ENCODE results near the gene ASTN2.

Gene ASTN2

DNA sequence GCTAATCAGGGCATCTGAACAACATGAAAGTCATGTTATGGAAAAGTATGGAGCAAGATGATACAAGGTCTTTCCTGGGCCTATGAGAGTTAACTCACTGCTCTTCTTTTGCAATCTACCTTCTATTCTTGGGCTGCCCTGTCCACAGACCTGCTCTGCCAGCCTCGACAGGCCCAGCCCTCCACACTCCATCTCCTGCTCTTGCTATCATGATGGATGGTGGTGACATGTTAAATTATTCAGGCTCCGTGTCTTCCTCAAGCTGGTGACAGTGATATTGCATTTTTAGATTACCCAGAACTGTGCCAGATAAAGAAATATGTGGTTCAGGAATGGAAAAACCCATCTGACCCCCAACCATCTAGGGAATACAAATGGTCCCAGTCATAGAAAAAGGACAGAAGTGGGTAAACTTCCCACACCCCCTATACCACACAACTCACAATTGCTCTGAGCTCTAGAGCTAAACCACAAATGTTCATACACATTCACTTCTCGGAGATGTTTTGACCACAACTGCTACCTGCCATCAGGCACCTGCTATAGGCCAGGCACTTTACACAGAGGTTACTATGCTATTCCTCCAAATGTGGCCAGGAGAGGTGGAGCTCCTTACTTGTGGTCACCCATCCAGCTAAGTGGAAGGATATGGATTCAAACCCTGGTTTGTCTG is 311.3 kb downstream of the ASTN2 start:
- DNase-seq, result no peak

DNA sequence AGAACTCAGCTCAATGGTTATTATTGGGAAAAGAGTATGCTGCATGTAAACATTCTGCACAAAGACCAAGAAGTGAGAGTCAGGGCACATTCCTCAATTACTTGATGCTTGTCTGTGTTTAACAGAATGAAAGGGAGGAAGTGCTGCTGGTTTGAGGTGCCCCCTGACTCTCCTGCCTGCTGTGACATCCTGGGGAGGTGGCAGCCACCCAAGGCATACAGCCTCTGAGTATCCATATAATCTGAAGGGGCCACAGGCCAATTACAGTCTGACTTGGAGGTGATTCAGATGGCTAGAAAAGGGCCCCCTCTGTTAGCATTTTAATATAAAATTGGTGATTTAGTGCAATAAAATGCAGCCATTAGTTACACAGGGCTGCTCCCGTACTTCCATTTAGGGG is 313.8 kb downstream of the ASTN2 start:
- DNase-seq, result no peak

DNA sequence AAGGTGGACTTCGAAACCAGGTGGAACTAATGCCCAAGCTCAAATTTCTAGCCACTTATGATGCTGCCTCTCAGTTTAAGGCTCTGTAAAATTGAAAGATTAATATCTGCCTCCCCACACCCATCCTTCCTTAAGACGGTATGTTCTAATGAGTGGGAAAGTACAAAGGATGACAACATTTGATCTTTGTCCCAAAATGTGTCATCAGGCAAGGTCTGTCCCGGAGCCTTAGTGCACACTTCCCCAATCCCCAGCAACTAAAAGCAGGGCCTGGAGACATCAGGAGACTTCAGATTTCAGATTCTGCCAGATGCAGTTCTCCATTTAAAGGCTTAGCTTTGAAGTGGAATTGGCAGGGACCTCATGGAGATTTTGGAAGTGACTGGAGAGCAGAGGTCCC is 316.5 kb downstream of the ASTN2 start:
- no peak for DNase-seq

DNA sequence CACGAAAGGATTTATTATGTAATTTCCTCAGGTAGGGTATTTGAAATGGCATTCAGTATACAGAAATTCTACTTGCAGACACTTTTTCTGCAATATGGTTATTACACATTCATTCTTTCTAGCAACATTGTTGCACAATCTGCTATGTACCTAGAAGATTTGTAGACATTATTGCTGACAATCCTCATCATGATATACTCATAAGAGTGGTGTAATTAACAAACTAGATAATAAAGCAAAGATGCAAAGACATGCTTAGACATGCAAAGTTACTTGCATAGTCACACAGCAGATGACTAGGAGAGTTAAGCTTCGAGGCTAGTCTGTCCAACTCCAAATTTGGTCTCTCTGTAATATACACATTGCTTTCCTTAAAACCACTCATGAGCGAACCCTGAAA is 317.1 kb downstream of the ASTN2 start:
- DNase-seq, result no peak

DNA sequence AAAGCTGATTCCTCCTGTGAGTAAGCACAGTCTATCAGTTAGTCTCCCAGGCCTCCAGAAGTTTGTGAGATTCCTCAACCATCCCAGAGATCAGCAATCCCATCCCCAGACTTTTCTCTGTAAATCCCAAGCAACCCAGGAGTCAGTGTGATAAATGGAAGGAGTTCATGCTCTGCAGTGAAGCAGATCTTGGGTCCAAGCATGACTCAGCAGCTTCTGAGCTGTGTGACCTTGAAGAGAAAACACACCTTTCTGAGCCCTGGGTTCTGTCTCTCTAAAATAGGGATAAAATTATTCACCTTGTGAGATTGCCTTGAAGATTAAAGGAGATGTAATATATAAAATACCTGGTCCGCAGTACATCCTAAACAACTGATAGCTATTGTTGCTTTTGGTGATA is 318.7 kb downstream of the ASTN2 start:
- DNase-seq, result no peak

DNA sequence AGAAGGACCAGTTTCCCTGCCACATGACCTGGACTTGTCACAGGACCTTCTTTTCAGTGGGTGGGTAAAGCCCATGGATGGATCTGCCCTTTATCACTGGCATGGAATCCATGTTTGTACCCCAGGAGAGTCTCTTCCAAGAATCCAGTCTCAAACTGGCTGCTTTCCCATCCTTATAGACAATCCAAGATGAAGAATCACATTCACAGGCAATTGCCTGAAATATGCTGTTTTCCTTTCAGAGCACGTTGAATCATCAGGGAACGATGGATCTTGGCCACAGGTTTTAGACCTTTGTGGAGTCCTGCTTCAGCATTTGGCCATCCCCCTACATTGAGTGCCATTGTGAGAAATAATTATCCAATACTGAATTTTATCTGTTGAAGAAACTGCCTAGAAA is 319.8 kb downstream of the ASTN2 start:
- DNase-seq, result no peak

- no peak for DNase-seq
Observed at GRCh38 chr9:117093891-117094844, 320.7 kb downstream of the ASTN2 start.

DNA sequence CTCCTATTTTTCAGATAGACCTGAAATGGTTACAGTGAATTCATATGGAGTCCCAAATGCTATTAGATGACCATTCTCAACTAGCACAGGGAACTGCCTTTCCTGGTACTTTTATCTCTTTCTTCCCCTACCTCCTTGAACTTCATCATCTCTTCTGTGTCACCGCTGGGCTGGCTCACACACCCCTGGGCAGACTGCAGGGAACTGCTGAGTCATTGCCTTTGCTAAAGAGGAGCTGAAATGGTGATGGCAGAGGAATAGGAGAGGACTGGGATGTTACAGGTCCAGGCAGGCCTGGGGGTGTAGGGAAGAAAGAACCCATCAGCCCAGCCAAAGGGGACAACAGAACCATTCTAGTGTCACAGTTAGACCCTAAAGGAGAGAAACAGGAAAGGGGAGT is 322.3 kb downstream of the ASTN2 start:
- no peak for DNase-seq

DNA sequence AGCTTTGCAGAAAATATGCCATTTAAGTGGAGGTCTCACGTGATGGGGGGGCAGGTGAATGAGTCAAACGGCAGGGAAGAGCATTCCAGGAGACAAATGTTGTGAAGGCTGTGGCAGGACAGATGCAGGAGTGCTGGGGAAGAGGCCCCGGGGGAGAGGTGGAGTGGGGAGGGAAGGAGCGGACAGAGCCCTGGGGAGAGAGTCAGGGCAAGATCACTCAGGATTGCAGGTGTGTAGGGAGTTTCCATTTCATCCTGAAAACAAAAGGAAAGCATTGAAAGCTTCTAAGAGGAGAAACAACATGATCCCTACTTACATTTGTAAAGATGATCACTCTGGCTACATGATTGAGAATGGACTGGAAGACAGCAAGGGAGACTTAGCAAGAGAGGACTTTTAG is 323.3 kb downstream of the ASTN2 start:
- no peak for DNase-seq

- no peak for DNase-seq
Observed at GRCh38 chr9:117088786-117089185, 326.1 kb downstream of the ASTN2 start.

DNA sequence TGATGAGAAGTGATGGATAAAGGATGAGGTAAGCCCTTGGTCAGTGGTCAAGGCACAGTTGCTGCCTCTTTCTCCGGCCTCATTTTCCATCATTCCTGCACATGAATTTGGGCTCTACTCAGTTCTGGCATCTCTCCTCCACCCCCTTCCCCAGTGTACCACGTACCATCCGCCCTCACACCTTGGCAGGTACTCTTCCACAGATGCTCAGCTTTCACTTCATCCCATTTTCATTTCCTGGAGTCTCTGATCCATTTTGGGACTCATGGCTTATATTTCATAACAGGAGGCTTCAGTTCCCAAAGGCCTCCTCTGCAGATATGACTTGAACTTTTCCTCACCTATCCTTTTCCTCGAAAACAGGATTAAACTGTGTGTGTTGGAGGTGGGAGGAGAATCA is 326.7 kb downstream of the ASTN2 start:
- DNase-seq, result no peak

DNA sequence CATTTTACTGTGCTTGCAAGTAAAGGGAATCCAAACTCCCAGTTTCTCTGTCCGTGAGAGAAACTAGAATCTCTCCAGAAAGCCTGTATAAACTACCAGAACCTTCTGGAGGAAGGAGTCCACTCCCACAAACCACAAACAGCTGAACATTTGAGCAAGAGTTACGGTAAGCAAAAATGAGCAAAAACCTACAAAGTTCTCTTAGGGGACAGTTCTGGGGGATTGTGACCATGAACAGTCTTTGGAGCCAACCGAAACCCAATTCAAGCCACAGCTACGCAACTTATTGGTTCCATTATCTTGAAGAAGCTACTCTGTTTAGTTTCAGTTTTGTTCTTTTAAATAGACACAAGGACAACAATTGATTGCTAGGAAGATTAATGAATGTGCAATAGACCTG is 330.6 kb downstream of the ASTN2 start:
- DNase-seq, result no peak

DNA sequence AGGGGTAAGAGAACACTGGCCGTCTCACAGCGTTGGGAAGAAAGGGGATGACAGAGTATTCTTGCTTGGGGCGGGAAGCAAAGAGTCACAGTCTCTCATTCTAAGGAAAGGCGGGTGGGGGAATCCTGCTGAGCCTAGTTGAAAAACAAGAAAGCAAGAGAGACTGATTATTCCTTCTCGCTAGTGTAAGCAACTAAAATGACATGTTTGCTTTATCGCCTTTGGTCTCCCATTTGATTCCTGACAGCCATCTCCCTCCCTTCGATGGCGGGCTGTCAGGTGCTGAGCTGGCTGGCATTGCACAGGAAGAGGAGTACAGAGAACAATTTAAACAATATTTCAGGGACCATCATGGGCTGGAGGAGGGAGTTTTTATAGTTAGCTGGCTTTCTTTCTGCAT is 331.3 kb downstream of the ASTN2 start:
- peak; percentile 38 for DNase-seq

- no peak for DNase-seq
Observed at GRCh38 chr9:117081641-117082317, 333.1 kb downstream of the ASTN2 start.

DNA sequence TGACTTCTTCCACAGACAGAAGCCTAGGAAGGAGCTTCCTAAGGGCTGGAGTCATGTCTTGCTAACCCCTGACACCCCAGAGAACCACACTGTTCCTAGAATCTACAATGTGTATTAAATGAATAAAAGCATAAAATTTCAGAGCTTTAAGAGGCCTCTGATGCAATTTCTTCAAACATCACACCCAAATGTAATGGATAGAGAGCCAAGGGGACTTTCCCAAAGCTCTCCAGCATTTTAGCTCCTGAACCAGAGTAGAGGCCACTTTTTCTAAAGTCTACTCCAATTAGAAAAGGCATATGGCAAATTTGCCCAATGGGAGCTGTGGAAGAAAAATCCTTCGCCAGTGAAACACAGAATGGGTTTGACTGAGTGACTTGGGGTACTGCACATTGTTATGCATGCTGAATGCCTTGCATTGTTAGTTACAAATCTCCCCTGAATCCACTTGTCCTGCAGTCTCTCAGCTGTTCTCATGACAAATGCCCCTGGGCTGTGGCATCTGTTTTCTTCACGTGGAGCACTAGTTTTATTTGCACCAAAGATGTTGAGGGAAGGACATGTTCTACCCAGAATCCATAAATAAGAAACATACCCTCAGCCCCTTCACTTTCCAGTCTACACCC is 334.0 kb downstream of the ASTN2 start:
- no peak for DNase-seq

DNA sequence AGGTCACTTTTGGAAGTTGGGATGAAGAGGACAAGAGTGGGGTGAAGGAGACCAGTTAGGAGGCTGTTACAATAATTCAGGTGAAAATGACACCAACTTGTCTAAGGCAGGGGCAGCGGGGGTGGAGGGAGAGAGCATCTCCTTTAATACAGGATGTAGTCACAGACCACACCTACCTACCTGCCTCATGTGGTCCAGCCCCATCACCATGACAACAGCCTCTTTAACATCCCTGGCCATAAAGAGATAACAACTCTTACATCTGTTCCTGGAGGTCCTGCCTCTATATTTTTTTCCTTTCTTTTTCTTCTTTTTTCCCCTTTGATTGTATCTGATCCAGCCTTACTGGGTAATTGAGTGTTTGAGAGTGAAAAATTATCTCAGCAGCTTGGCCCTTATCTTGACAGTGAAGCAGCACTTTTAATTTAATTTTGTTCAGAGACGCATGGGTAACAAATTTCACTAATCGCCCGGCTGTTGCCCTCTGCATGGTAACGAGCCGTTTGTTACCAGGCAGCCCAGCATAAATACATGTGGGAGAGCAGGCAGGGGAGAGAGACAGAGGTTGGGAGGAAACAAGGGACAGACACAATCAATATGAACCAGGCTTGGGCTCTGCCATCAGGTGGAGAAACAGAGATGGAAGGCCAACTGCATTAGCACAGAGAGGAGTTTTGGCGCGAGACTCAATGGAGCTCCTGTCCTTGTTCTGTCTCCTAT is 338.1 kb downstream of the ASTN2 start:
- peak; percentile 22 for DNase-seq

- DNase-seq, result no peak
Observed at GRCh38 chr9:117075636-117076035, 339.2 kb downstream of the ASTN2 start.

DNA sequence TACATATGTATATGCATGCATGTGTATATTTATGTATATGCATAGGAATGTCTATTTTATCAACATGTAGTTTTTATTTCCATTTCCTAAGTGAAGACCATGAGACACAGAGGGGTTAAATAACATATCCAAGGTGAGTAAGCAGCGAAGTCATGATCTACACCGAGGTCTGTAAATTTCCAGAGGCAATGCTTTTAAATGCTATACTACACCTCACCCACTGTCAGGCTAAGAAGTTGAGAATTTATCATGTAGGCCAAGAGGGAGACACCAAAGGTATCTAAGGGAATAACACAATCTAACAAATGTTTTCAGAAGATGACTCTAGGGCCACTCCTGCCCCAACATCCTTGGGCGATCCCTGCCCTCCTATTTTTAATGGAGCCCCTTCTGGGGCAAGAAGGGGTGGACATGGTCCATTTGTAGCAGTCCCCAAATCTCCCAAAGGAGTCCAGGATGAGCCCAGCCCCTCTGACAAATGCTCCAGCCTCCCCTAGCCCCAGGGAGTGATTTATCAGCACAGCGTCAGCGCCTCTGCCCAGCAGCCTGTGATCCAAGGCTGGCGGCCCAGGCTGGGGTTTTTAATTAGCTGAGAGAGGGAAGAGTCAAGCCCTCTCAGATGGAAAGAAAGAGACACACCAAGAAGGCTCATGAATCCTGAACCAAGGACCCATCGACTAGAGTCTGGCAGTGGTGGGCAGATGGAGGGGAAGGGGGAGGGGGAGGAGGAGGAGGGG is 339.9 kb downstream of the ASTN2 start:
- no peak for DNase-seq

DNA sequence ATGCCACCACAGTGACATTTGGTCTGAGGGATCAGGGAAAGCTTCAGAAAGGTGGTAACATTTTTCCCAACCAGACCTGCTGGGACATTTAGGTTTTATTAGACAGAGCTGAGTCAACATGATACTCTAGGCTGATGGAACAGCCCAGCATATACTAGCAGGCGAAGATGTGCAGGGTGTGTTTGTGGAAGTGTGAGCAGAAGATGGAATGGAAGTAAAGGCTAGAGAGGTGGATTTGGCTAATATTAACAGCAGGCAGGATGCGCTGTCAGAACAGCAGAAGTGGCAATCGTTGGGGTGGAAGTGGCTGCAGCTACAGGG is 340.6 kb downstream of the ASTN2 start:
- DNase-seq, result no peak

- no peak for DNase-seq
Observed at GRCh38 chr9:117073539-117074341, 341.1 kb downstream of the ASTN2 start.

GRCh38 chr9:117073071-117073470 is 341.8 kb downstream of the ASTN2 start:
- no peak for DNase-seq

Measured in NCI-H2227 treated with DMSO at 0.1 percent for 48 hours (cell line).